Calu3 (cell line): ENCODE measurements around the gene DLEC1. TPM values are rescaled to one million over a fixed set of nuclear protein-coding genes. Genes with fewer than 3 reads are reported as not detected.

ENCODE experiments used
- BruUV-seq: library from RNA; stranded (reverse); fragments of 400-500 nt; replicated peaks from 2 replicates; lab custom pipeline; 2021; lab: Mats Ljungman, UMichigan
- CTCF ChIA-PET: fragments of 300-600 bp; sonication (Branson Sonifier 250); formaldehyde crosslinking; loops from one replicate; lab custom pipeline; 2022; ENCODE audit warnings: antibody characterized with exemption; lab: Charles Lee
- DNase-seq: peaks from one replicate; pipeline ENCODE4 v3.0.0; 2022
- H3K27ac Mint-ChIP-seq: one replicate; pipeline ENCODE4 v1.8.0; 2022; ENCODE audit warnings: mixed read lengths; ENCODE audit not compliant: unreplicated experiment
- H3K27me3 Mint-ChIP-seq: one replicate; pipeline ENCODE4 v1.8.0; 2022; ENCODE audit warnings: mixed read lengths; ENCODE audit not compliant: unreplicated experiment
- H3K36me3 Mint-ChIP-seq: one replicate; pipeline ENCODE4 v1.8.0; 2022; ENCODE audit warnings: mild to moderate bottlenecking, moderate library complexity, mixed read lengths; ENCODE audit not compliant: insufficient read depth, unreplicated experiment
- H3K4me1 Mint-ChIP-seq: one replicate; pipeline ENCODE4 v1.8.0; 2022; ENCODE audit warnings: mild to moderate bottlenecking, low read depth, mixed read lengths; ENCODE audit not compliant: unreplicated experiment
- H3K4me3 Mint-ChIP-seq: one replicate; pipeline ENCODE4 v1.8.0; 2022; ENCODE audit warnings: mild to moderate bottlenecking, low read depth, moderate library complexity, mixed read lengths; ENCODE audit not compliant: unreplicated experiment
- H3K9me3 Mint-ChIP-seq: one replicate; pipeline ENCODE4 v1.8.0; 2022; ENCODE audit warnings: low read depth, mixed read lengths; ENCODE audit not compliant: unreplicated experiment
- CTCF ChIP-seq: fragments of 200-600 bp; IDR thresholded peaks from one replicate; pipeline ENCODE4 v1.8.0; 2022; ENCODE audit warnings: antibody characterized with exemption; ENCODE audit not compliant: unreplicated experiment
- intact Hi-C: fragments of 100-400 bp; cut with micrococcal nuclease; formaldehyde crosslinking; loops from one replicate; pipeline ENCODE4 v1.10.0; 2022; ENCODE audit not compliant: unreplicated experiment
- total RNA-seq: library from RNA; stranded (reverse); gene quantifications from 2 replicates; pipeline ENCODE4 v1.2.3, GENCODE V29; 2022

DLEC1 gene
- total RNA-seq, 1 experiment from 2014 or later: 0.28 TPM

- H3K9me3 Mint-ChIP-seq: no peaks in the 10 kb centered on the region
- no TSS peak for BruUV-seq
- peaks cover 8% of the 10 kb centered on the region for H3K36me3 Mint-ChIP-seq
- intact Hi-C loops: no loop called here
- no peak for TF ChIP-seq CTCF
- CTCF ChIA-PET: interaction anchor here (0.7 kb wide), 1 partner anchor 79 kb away, joined by 6 read pairs; no protein-coding TSS in a partner anchor
- DNase-seq: no peak
- peaks cover 31% of the 10 kb centered on the region for H3K4me1 Mint-ChIP-seq
- no peak overlapping the region for H3K27ac Mint-ChIP-seq
- H3K4me3 Mint-ChIP-seq: no peak overlapping the region
- H3K27me3 Mint-ChIP-seq: no peaks in the 10 kb centered on the region
Observed at GRCh38 chr3:38036286-38036685, 2.7 kb upstream of the DLEC1 start.

GRCh38 chr3:38036906-38037305 is 2.1 kb upstream of the DLEC1 start:
- Mint-ChIP-seq H3K27me3 (no peaks in the 10 kb centered on the region), H3K9me3 (no peaks in the 10 kb centered on the region), H3K4me1 (peaks cover 24% of the 10 kb centered on the region), H3K4me3 (no peak overlapping the region), H3K27ac (no peak overlapping the region), H3K36me3 (peaks cover 8% of the 10 kb centered on the region)
- CTCF ChIA-PET: no interaction called here
- DNase-seq: no peak
- no TSS peak for BruUV-seq
- no peak for TF ChIP-seq CTCF
- intact Hi-C loops: no loop called here

- no peak for DNase-seq
- CTCF ChIA-PET: interaction anchor here (1.0 kb wide), 1 partner anchor 8 kb away, joined by 4 read pairs; no protein-coding TSS in a partner anchor
- BruUV-seq: TSS peak; percentile 71
- Mint-ChIP-seq H3K9me3 (no peaks in the 10 kb centered on the region), H3K27me3 (no peaks in the 10 kb centered on the region), H3K36me3 (peaks cover 8% of the 10 kb centered on the region), H3K4me1 (peaks cover 18% of the 10 kb centered on the region), H3K4me3 (peak overlapping the region; percentile 80), H3K27ac (no peak overlapping the region)
- no peak for TF ChIP-seq CTCF
- intact Hi-C loops: no loop called here
Observed at GRCh38 chr3:38038447-38038911, 529 bp upstream of the DLEC1 start.

GRCh38 chr3:38039899-38040261 is 872 bp downstream of the DLEC1 start:
- Mint-ChIP-seq H3K4me1 (peaks cover 17% of the 10 kb centered on the region), H3K27ac (peak overlapping the region; percentile 15), H3K4me3 (peak overlapping the region; percentile 80), H3K9me3 (no peaks in the 10 kb centered on the region), H3K27me3 (no peaks in the 10 kb centered on the region), H3K36me3 (peaks cover 8% of the 10 kb centered on the region)
- DNase-seq: peak; percentile 58
- intact Hi-C loops: loop anchor here (5.0 kb wide), 1 partner anchor 38 kb away; no protein-coding TSS in a partner anchor
- TF ChIP-seq CTCF: no peak
- BruUV-seq: TSS peak; percentile 41
- CTCF ChIA-PET: interaction anchor here (0.8 kb wide), 1 partner anchor 29 kb away, joined by 3 read pairs; no protein-coding TSS in a partner anchor
